K562 (cell line): ENCODE data around the gene SERP1. TPM values are rescaled to one million over a fixed set of nuclear protein-coding genes. Genes with fewer than 3 reads are reported as not detected.

ENCODE experiments used
- ATAC-seq: fragments of 200-7000 bp; cut with Tn5 transposase; 3 replicates; pipeline ENCODE4 v1.9.1; 2020; ENCODE audit warnings: moderate library complexity
- BruUV-seq: library from RNA; stranded (reverse); fragments of 400-500 nt; replicated peaks from 2 replicates; lab custom pipeline; 2021; lab: Mats Ljungman, UMichigan
- CTCF ChIA-PET: fragments of 300-600 bp; formaldehyde crosslinking; extraction: SDS; loops from one replicate; lab custom pipeline; 2021; ENCODE audit warnings: low intra/inter-chr PET ratio; lab: Yijun Ruan, JAX
- POLR2A ChIA-PET: fragments of 300-600, 350-650 bp; sonication (Branson Sonifier 250); formaldehyde crosslinking; extraction: SDS; loops from one replicate; lab custom pipeline; 2021; ENCODE audit warnings: antibody characterized with exemption, inconsistent platforms; lab: Yijun Ruan, JAX
- DNase-seq, 4 experiments: peaks; one replicate each; pipeline versions ENCODE4 v3.0.0 to v3.0.0-alpha.2; 2011 to 2018; ENCODE audit warnings: low spot score in 3 of 4, mixed read lengths in 3 of 4; ENCODE audit errors: extremely low read depth in 1 of 4
- FAIRE-seq: peaks from 2 replicates; lab custom pipeline; 2011; peaks lifted over from hg19 to GRCh38; lab: Jason Lieb, UNC
- H2AFZ ChIP-seq: 2 replicates; pipeline ENCODE4 v1.6.0; 2011; ENCODE audit warnings: low read depth, low read length, control low read depth, inconsistent platforms
- H3K27ac ChIP-seq: fragments of 200-600 bp; 3 replicates; pipeline ENCODE4 v1.8.0; 2011; ENCODE audit warnings: low read depth, mild to moderate bottlenecking, control low read depth, inconsistent platforms, low read length, moderate library complexity, mixed read lengths; ENCODE audit errors: extremely low read depth
- H3K27me3 ChIP-seq, 2 experiments: fragments of 300-600 bp in 1 of 2; 2 replicates in 1 of 2; 3 replicates in 1 of 2; pipeline versions ENCODE4 v1.6.0 to v1.8.0; 2011; ENCODE audit warnings: inconsistent platforms in 2 of 2, low read length in 2 of 2, mild to moderate bottlenecking in 1 of 2, mixed read lengths in 1 of 2, moderate library complexity in 1 of 2; ENCODE audit not compliant: control insufficient read depth in 2 of 2, insufficient read depth in 2 of 2
- H3K36me3 ChIP-seq: fragments of 300-600 bp; 3 replicates; pipeline ENCODE4 v1.8.0; 2011; ENCODE audit warnings: mild to moderate bottlenecking, low read length, inconsistent platforms; ENCODE audit not compliant: control insufficient read depth, insufficient read depth
- H3K4me1 ChIP-seq, 2 experiments: fragments of 200-600 bp in 1 of 2; replicated peaks in 1 of 2; 2 replicates in 1 of 2; 3 replicates in 1 of 2; pipeline versions ENCODE4 v1.5.1 to v1.8.0; 2011; ENCODE audit warnings: inconsistent platforms in 2 of 2, low read length in 2 of 2, mild to moderate bottlenecking in 1 of 2, mixed read lengths in 1 of 2, moderate library complexity in 1 of 2; ENCODE audit not compliant: control insufficient read depth in 2 of 2, insufficient read depth in 2 of 2
- H3K4me2 ChIP-seq: 2 replicates; pipeline ENCODE4 v1.6.1; 2011; ENCODE audit warnings: low read length, control low read depth, inconsistent platforms, mixed read lengths; ENCODE audit not compliant: insufficient read depth
- H3K4me3 ChIP-seq: fragments of 200-600 bp; sonication (generic), shearing (Covaris generic); 2 replicates; pipeline ENCODE4 v1.5.1; 2016; ENCODE audit warnings: control low read depth, inconsistent platforms
- H3K79me2 ChIP-seq: fragments of 200-600 bp; 3 replicates; pipeline ENCODE4 v1.8.0; 2011; ENCODE audit warnings: low read length, inconsistent platforms; ENCODE audit not compliant: control insufficient read depth, insufficient read depth
- H3K9ac ChIP-seq, 2 experiments: 2 replicates each; pipeline versions ENCODE4 v1.6.0 to v1.6.1; 2011; ENCODE audit warnings: low read depth in 2 of 2, low read length in 2 of 2, control low read depth in 1 of 2, inconsistent platforms in 1 of 2, mild to moderate bottlenecking in 1 of 2, mixed read lengths in 1 of 2; ENCODE audit not compliant: insufficient read depth in 1 of 2
- H3K9me1 ChIP-seq: one replicate; pipeline ENCODE4 v1.6.0; 2011; ENCODE audit warnings: inconsistent platforms, mild to moderate bottlenecking, low read length, moderate library complexity; ENCODE audit not compliant: control insufficient read depth, insufficient read depth
- H3K9me3 ChIP-seq: replicated peaks from 2 replicates; pipeline ENCODE4 v1.5.1; 2011; ENCODE audit warnings: low read depth, low read length, inconsistent platforms; ENCODE audit not compliant: control insufficient read depth, insufficient read depth
- H4K20me1 ChIP-seq: replicated peaks from 2 replicates; pipeline ENCODE4 v1.6.1; 2011; ENCODE audit warnings: low read length, inconsistent platforms, mixed read lengths; ENCODE audit not compliant: control insufficient read depth, insufficient read depth
- GABPB1 ChIP-seq: sonication (generic); formaldehyde crosslinking; IDR thresholded peaks from 2 replicates; pipeline ENCODE4 v1.8.0; 2022; ENCODE audit warnings: mild to moderate bottlenecking, missing genetic modification reagents
- HNRNPH1 ChIP-seq: fragments of 200-400 bp; formaldehyde crosslinking; optimal IDR thresholded peaks from 2 replicates; pipeline ENCODE3; 2017; ENCODE audit warnings: low read depth, mild to moderate bottlenecking, low read length, moderate library complexity
- KDM1A ChIP-seq, 2 experiments: fragments of 450-650 bp; IDR thresholded peaks; 2 replicates each; pipeline ENCODE4 v1.6.1; 2016; ENCODE audit warnings: mild to moderate bottlenecking in 2 of 2
- RFX7 ChIP-seq: fragments of 250-450 bp; sonication (Bioruptor Pico); IDR thresholded peaks from 2 replicates; pipeline ENCODE4 v1.5.1; 2021; ENCODE audit warnings: mild to moderate bottlenecking
- TEAD1 ChIP-seq, 2 experiments: fragments of 450-650 bp in 1 of 2; sonication (generic) in 1 of 2; formaldehyde crosslinking; IDR thresholded peaks; 2 replicates each; pipeline versions ENCODE4 v1.4.0 to v1.8.0; 2020 to 2022; ENCODE audit warnings: mild to moderate bottlenecking in 2 of 2, missing genetic modification reagents in 1 of 2
- XRCC3 ChIP-seq: fragments of 450-650 bp; IDR thresholded peaks from 2 replicates; pipeline ENCODE4 v1.6.1; 2017; ENCODE audit warnings: mild to moderate bottlenecking, moderate library complexity
- ZNF24 ChIP-seq: fragments of 450-650 bp; IDR thresholded peaks from 2 replicates; pipeline ENCODE4 v1.6.1; 2016
- WGBS: fragments of 100-300 bp; shearing (Covaris generic); methylation state at CpG from one replicate; pipeline ENCODE4 v1.1.6; 2016; ENCODE audit warnings: low coverage, mixed read lengths; ENCODE audit not compliant: insufficient coverage; ENCODE audit errors: missing lambda C conversion rate; 5-methylcytosine and 5-hydroxymethylcytosine counted together
- in situ Hi-C: fragments of 300-500 bp; cut with MboI; formaldehyde crosslinking; loops from 4 replicates; pipeline ENCODE4 v1.15.0; 2018; ENCODE audit warnings: inconsistent platforms, mixed read lengths
- intact Hi-C: fragments of 100-400 bp; cut with micrococcal nuclease; formaldehyde crosslinking; loops from 2 replicates; pipeline ENCODE4 v1.14.2; 2022
- polyA plus RNA-seq, 8 experiments: library from polyadenylated mRNA; depleted of rRNA in 4 of 8; stranded (reverse) in 5 of 8; unstranded in 3 of 8; fragments of >200 nt; fragmentation: Nextera tagmentation in 2 of 8; fragmentation: Illumina TruSeq in 1 of 8; extraction: Ambion mirVana in 2 of 8; extraction: Trizol in 1 of 8; gene quantifications; 2 replicates each; pipeline versions ENCODE4 v1.2.1 to v1.2.3, GENCODE V29; 2011 to 2014; ENCODE audit warnings: inconsistent platforms in 1 of 8, missing spikeins in 1 of 8
- total RNA-seq, 7 experiments: library from RNA; depleted of rRNA in 6 of 7; stranded (reverse); fragments of >200 nt in 6 of 7; fragmentation: Illumina TruSeq in 2 of 7; extraction: Trizol in 2 of 7; gene quantifications; 2 replicates each; pipeline versions ENCODE4 v1.2.1 to v1.2.3, GENCODE V29; 2011 to 2021; ENCODE audit warnings: low replicate concordance in 1 of 7

SERP1 gene
- total and polyA plus RNA-seq, 9 of the 15 experiments (the other 6 are each of a cell fraction or from before 2014, with no cell fraction given) = 38.6 to 443 (median 121) TPM

GRCh38 chr3:150527464-150528255 lies 18.6 kb downstream of the SERP1 start:
- BruUV-seq = no TSS peak
- H3K9ac ChIP-seq = no peak overlapping the region
- in situ Hi-C loops (loop anchor here (25.0 kb wide), 1 partner anchor 335 kb away; no protein-coding TSS in a partner anchor), intact Hi-C loops (loop anchor here (1.0 to 5.0 kb wide), 4 partner anchors 195 to 620 kb away; no protein-coding TSS in a partner anchor)
- no peak overlapping the region for H3K4me3 ChIP-seq
- 7% methylated on average over 9 of the region's 10 CpGs for WGBS
- no peak for DNase-seq
- H3K27me3 ChIP-seq = no peaks in the 10 kb centered on the region
- ATAC-seq = no peak
- no peak overlapping the region for H3K27ac ChIP-seq
- no peak overlapping the region for H2AFZ ChIP-seq
- TF ChIP-seq RFX7 (CRISPR knock-in tag) (no peak), XRCC3 (no peak), GABPB1 (CRISPR knock-in tag) (no peak), HNRNPH1 (no peak), TEAD1 (CRISPR knock-in tag; IDR thresholded peaks at IDR 0.05) (no peak), ZNF24 (no peak), KDM1A (IDR thresholded peaks at IDR 0.05) (no peak)
- ChIA-PET CTCF (interaction anchor here (0.6 to 1.2 kb wide), 5 partner anchors 78 to 619 kb away, joined by 3 to 6 read pairs (median 3); no protein-coding TSS in a partner anchor), POLR2A (interaction anchor here (0.6 to 2.3 kb wide), 5 partner anchors 9 to 467 kb away, joined by 3 to 10 read pairs (median 4); no protein-coding TSS in a partner anchor)
- H3K36me3 ChIP-seq = no peaks in the 10 kb centered on the region
- no peak for FAIRE-seq
- no peaks in the 10 kb centered on the region for H3K9me1 ChIP-seq
- H3K79me2 ChIP-seq = no peaks in the 10 kb centered on the region
- no peak overlapping the region for H3K4me2 ChIP-seq
- no peaks in the 10 kb centered on the region for H4K20me1 ChIP-seq
- H3K4me1 ChIP-seq = no peaks in the 10 kb centered on the region
- no peaks in the 10 kb centered on the region for H3K9me3 ChIP-seq
